H7 (cell line): Measurements from ENCODE around the gene SYNJ1. TPM values are rescaled to one million over a fixed set of nuclear protein-coding genes. Genes with fewer than 3 reads are reported as not detected.
"Not testable (repeated sequence)": the region's sequence is repeated elsewhere in the genome, so short reads cannot be mapped to it uniquely, and the experiment has no call there.

ENCODE experiments used
- DNase-seq: peaks from one replicate; pipeline ENCODE4 v3.0.0; 2012
- H3K27me3 ChIP-seq: 2 replicates; pipeline ENCODE4 v1.6.0; 2011; ENCODE audit warnings: mild to moderate bottlenecking, low read length; ENCODE audit not compliant: control insufficient read depth, insufficient read depth
- H3K36me3 ChIP-seq: replicated peaks from 2 replicates; pipeline ENCODE4 v1.5.1; 2011; ENCODE audit warnings: low read length; ENCODE audit not compliant: control insufficient read depth, insufficient read depth
- H3K4me3 ChIP-seq: 2 replicates; pipeline ENCODE4 v1.5.1; 2011; ENCODE audit warnings: low read depth, mild to moderate bottlenecking, control low read depth, low read length, moderate library complexity; ENCODE audit not compliant: insufficient read depth
- total RNA-seq: library from RNA; depleted of rRNA; stranded (reverse); fragments of >200 nt; shearing (Covaris generic); gene quantifications from 2 replicates; pipeline ENCODE4 v1.2.3, GENCODE V29; 2014

The SYNJ1 gene
- total RNA-seq, 1 experiment from 2014 or later = 0.97 TPM

- no peak overlapping the region for H3K4me3 ChIP-seq
- no peaks in the 10 kb centered on the region for H3K27me3 ChIP-seq
- H3K36me3 ChIP-seq = peaks cover 31% of the 10 kb centered on the region
- no peak for DNase-seq
Measured at GRCh38 chr21:32748529-32748928, 20.7 kb upstream of the SYNJ1 start.

DNA sequence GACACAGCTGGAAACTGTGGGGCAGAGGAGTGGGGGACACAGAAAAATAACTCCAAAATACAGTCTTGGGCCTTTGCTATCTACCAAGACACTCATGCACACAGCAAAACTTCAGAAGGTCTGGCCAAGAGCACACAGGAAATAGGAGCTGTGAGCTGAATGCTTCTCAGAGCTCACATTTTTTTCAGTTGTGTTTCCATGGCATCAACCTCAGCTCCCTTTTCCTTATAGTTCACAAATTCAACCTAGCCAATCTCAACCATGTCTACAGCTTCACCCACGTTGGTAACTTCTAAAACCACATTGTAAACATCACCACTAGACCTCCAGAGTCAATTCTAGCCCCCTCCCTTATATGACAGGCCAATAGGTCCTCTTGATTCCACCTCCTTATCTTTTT, 19.6 kb upstream of the SYNJ1 start:
- H3K4me3 ChIP-seq = no peak overlapping the region
- no peaks in the 10 kb centered on the region for H3K27me3 ChIP-seq
- peaks cover 38% of the 10 kb centered on the region for H3K36me3 ChIP-seq
- no peak for DNase-seq

DNA sequence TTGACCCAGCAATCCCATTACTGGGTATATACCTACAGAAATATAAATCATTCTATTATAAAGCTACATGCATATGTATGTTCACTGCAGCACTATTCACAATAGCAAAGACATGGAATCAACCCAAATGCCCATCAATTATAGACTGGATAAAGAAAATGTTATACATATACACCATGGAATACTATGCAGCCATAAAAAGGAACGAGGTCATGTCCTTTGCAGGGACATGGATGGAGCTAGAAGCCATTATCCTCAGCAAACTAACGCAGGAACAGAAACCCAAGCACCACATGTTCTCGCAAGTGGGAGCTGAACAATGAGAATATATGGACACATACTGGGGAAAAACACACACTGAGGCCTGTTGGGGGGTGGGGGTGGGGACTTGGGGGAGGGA, 18.9 kb upstream of the SYNJ1 start:
- peaks cover 38% of the 10 kb centered on the region for H3K36me3 ChIP-seq
- H3K4me3 ChIP-seq, H3K27me3 ChIP-seq, DNase-seq: not testable (repeated sequence)

- DNase-seq = no peak
- H3K4me3 ChIP-seq = no peak overlapping the region
- H3K27me3 ChIP-seq = no peaks in the 10 kb centered on the region
- H3K36me3 ChIP-seq = peaks cover 26% of the 10 kb centered on the region
Measured at GRCh38 chr21:32742396-32742795, 14.6 kb upstream of the SYNJ1 start.

GRCh38 chr21:32741336-32741735, 13.5 kb upstream of the SYNJ1 start:
- DNase-seq = no peak
- Histone ChIP-seq H3K36me3 (peaks cover 21% of the 10 kb centered on the region), H3K27me3 (no peaks in the 10 kb centered on the region), H3K4me3 (no peak overlapping the region)

- DNase-seq = no peak
- peaks cover 21% of the 10 kb centered on the region for H3K36me3 ChIP-seq
- H3K4me3 ChIP-seq = no peak overlapping the region
- no peaks in the 10 kb centered on the region for H3K27me3 ChIP-seq
Measured at GRCh38 chr21:32739946-32740345, 12.1 kb upstream of the SYNJ1 start.

- not testable (repeated sequence) for H3K36me3 ChIP-seq, H3K4me3 ChIP-seq, H3K27me3 ChIP-seq, DNase-seq
Measured at GRCh38 chr21:32736083-32736482, 8.3 kb upstream of the SYNJ1 start.

- Histone ChIP-seq H3K4me3 (no peak overlapping the region), H3K27me3 (no peaks in the 10 kb centered on the region), H3K36me3 (peaks cover 5% of the 10 kb centered on the region)
- peak; percentile 27 for DNase-seq
Measured at GRCh38 chr21:32735524-32735923, 7.7 kb upstream of the SYNJ1 start.

GRCh38 chr21:32733990-32734613, 6.3 kb upstream of the SYNJ1 start:
- Histone ChIP-seq H3K27me3 (no peaks in the 10 kb centered on the region), H3K4me3 (no peak overlapping the region), H3K36me3 (peaks cover 4% of the 10 kb centered on the region)
- DNase-seq = no peak

GRCh38 chr21:32733356-32733755, 5.5 kb upstream of the SYNJ1 start:
- DNase-seq = no peak
- Histone ChIP-seq H3K27me3 (no peaks in the 10 kb centered on the region), H3K36me3 (peaks cover 1% of the 10 kb centered on the region), H3K4me3 (no peak overlapping the region)

- DNase-seq = no peak
- Histone ChIP-seq H3K36me3 (peaks cover 1% of the 10 kb centered on the region), H3K27me3 (no peaks in the 10 kb centered on the region), H3K4me3 (no peak overlapping the region)
Measured at GRCh38 chr21:32732544-32732943, 4.7 kb upstream of the SYNJ1 start.

- no peak for DNase-seq
- Histone ChIP-seq H3K36me3 (no peaks in the 10 kb centered on the region; the same call in none of the 2 replicates), H3K27me3 (no peaks in the 10 kb centered on the region), H3K4me3 (peak overlapping the region; percentile 84; the same call in 1 of the 2 replicates)
Measured at GRCh38 chr21:32728848-32729247, 1.0 kb upstream of the SYNJ1 start.

- no peaks in the 10 kb centered on the region for H3K27me3 ChIP-seq
- DNase-seq = no peak
- H3K4me3 ChIP-seq = peak overlapping the region; percentile 84
- H3K36me3 ChIP-seq = no peaks in the 10 kb centered on the region; the same call in 1 of the 2 replicates
Measured at GRCh38 chr21:32728456-32728839, 635 bp upstream of the SYNJ1 start.

DNA sequence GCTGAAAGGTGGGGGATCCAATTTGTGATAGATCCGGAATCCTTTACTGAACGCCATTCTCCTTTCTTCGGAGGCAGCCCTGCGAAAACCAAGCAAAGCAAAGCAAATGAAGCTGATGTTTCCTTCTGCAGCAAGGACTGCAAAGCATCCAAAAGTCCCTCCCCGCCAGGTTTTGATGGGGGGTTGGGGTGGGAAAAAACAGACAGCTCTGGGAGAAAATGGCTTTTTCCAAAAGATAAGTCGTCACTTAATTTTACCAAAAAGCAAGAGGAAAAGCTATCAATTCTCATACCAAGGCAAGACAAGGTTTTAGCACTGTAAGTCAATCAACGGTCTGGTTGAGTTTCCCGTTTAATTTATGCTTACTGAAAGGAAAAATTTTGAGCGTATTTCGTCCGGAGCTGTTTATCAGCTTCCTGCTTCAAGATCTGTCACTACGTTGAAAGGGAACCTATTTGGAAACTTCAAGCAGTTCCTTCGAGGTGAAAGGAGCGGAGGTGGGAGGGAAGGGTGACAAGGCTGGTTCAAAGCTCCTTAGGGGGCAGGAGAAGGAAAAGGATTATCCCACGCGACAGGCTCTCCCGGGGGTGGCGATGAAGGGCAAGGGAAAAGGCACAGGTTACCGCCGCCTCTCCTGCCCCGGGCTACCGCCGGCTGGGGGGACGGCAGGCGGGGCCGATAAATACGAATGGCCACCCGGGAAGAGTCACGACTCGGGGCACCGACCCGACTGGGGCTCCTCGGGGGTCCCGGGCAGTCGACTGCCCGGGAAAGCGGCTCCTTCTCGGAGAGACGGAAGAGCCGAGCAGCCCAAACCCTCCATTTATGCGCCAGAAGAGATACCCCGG, 750 bp downstream of the SYNJ1 start:
- H3K27me3 ChIP-seq = no peaks in the 10 kb centered on the region
- H3K4me3 ChIP-seq = peak overlapping the region; percentile 84
- no peaks in the 10 kb centered on the region for H3K36me3 ChIP-seq
- DNase-seq = peak; percentile 18

DNA sequence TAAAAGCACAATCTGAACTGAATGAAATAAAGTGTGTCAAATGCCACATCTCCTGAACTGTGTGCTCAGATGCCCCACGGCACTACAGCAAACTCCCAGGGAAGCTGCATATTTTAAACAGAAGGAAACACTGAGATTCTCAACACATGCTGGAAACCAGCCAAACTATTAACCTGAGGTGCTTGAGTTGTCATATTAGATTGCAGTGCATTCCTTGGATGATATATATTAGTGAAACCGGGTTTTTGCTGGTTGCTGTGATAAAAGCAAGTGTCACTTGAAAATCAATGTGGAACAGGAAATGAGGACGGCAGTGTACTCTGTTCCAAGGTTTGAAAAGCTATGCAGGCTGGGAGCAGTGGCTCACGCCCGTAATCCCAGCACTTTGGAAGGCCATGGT, 8.7 kb downstream of the SYNJ1 start:
- no peaks in the 10 kb centered on the region for H3K27me3 ChIP-seq
- no peak overlapping the region for H3K4me3 ChIP-seq
- H3K36me3 ChIP-seq = no peaks in the 10 kb centered on the region
- no peak for DNase-seq
